T-cell (primary cell): ENCODE measurements around the gene HIPK2. TPM values are rescaled to one million over a fixed set of nuclear protein-coding genes. Genes with fewer than 3 reads are reported as not detected.

ENCODE experiments used
- ATAC-seq, 4 experiments: fragments of 200-7000 bp in 3 of 4; fragments of 150-1000 bp in 1 of 4; cut with Tn5 transposase; replicated peaks in 1 of 4; 1 replicate in 3 of 4; 2 replicates in 1 of 4; pipeline ENCODE4 v1.10.0; 2021; ENCODE audit warnings: moderate library complexity in 3 of 4, mild to moderate bottlenecking in 2 of 4, moderate number of reproducible peaks in 1 of 4
- CTCF ChIA-PET, 2 donors: fragments of 300-600 bp; sonication (Branson Sonifier 250); formaldehyde crosslinking; loops; one replicate each; lab custom pipeline; 2022; ENCODE audit warnings: antibody characterized with exemption in 2 of 2; lab: Charles Lee
- POLR2A ChIA-PET, 2 donors: fragments of 300-600 bp; sonication (Branson Sonifier 250); formaldehyde crosslinking; loops; one replicate each; lab custom pipeline; 2022; ENCODE audit warnings: antibody characterized with exemption in 2 of 2; lab: Charles Lee
- DNase-seq, 35 experiments: peaks; one replicate each; pipeline versions ENCODE4 v3.0.0 to v3.0.0-alpha.2; 2013 to 2023
- H3K27ac ChIP-seq: one replicate; pipeline ENCODE4 v1.5.1; 2013; ENCODE audit warnings: low read length
- H3K27me3 ChIP-seq, 2 experiments: replicated peaks in 1 of 2; 1 replicate in 1 of 2; 2 replicates in 1 of 2; pipeline versions ENCODE4 v1.6.1 to v1.7.0; 2013; ENCODE audit warnings: low read length in 1 of 2, mixed read lengths in 1 of 2; ENCODE audit not compliant: control insufficient read depth in 2 of 2, insufficient read depth in 2 of 2; ENCODE audit errors: extremely low read depth in 1 of 2
- H3K36me3 ChIP-seq, 2 donors: 1 replicate in 1 of 2; 2 replicates in 1 of 2; pipeline versions ENCODE4 v1.6.1 to v1.7.0; 2013; ENCODE audit warnings: low read length in 1 of 2; ENCODE audit not compliant: control insufficient read depth in 2 of 2, insufficient read depth in 1 of 2; ENCODE audit errors: extremely low read depth in 1 of 2
- H3K4me1 ChIP-seq, 2 experiments: 1 replicate in 1 of 2; 2 replicates in 1 of 2; pipeline versions ENCODE4 v1.6.1 to v1.7.0; 2013; ENCODE audit warnings: low read length in 2 of 2, mixed read lengths in 1 of 2; ENCODE audit not compliant: insufficient read depth in 2 of 2, control insufficient read depth in 1 of 2; ENCODE audit errors: extremely low read depth in 1 of 2
- H3K4me3 ChIP-seq, 2 donors: 1 replicate in 1 of 2; 2 replicates in 1 of 2; pipeline versions ENCODE4 v1.5.1 to v1.7.0; 2013; ENCODE audit warnings: mild to moderate bottlenecking in 2 of 2, low read length in 1 of 2, moderate library complexity in 1 of 2; ENCODE audit not compliant: control insufficient read depth in 1 of 2; ENCODE audit errors: extremely low read depth in 1 of 2
- H3K9me3 ChIP-seq: 2 replicates; pipeline ENCODE4 v1.7.0; 2013
- H3K27ac Mint-ChIP-seq, 2 donors: one replicate each; pipeline ENCODE4 v1.8.0; 2020 to 2021; ENCODE audit warnings: mild to moderate bottlenecking in 2 of 2, mixed read lengths in 2 of 2
- H3K27me3 Mint-ChIP-seq, 2 donors: one replicate each; pipeline ENCODE4 v1.8.0; 2021 to 2022; ENCODE audit warnings: mixed read lengths in 2 of 2
- H3K36me3 Mint-ChIP-seq: one replicate; pipeline ENCODE4 v1.8.0; 2021; ENCODE audit warnings: mixed read lengths
- H3K4me1 Mint-ChIP-seq, 3 donors: one replicate each; pipeline ENCODE4 v1.8.0; 2020 to 2022; ENCODE audit warnings: mixed read lengths in 3 of 3, mild to moderate bottlenecking in 1 of 3
- H3K4me3 Mint-ChIP-seq, 3 donors: one replicate each; pipeline ENCODE4 v1.8.0; 2020 to 2022; ENCODE audit warnings: mild to moderate bottlenecking in 3 of 3, mixed read lengths in 3 of 3, moderate library complexity in 3 of 3
- H3K9me3 Mint-ChIP-seq, 3 donors: one replicate each; pipeline ENCODE4 v1.8.0; 2020 to 2022; ENCODE audit warnings: mixed read lengths in 3 of 3
- WGBS: methylation state at CpG from one replicate; pipeline ENCODE4 v1.1.5; 2013; ENCODE audit warnings: missing lambda C conversion rate; ENCODE audit not compliant: insufficient coverage; 5-methylcytosine and 5-hydroxymethylcytosine counted together
- total RNA-seq, 35 experiments: library from RNA in 6 of 35; stranded (reverse) in 6 of 35; fragments of 120-200 nt in 1 of 35; gene quantifications; one replicate each; pipeline versions ENCODE4 v1.2.1 to v1.2.4 and lab custom pipeline; 2013 to 2026

Gene HIPK2
- total RNA-seq, 5 donors from 2014 or later (not counting 1 experiment from before 2014, with no cell fraction given) = 32.7 to 34.5 (median 33.5) TPM

- POLR2A ChIA-PET = interaction anchor here in 1 of 2 donors (0.6 kb wide), 1 partner anchor 68 kb away, joined by 8 read pairs; no protein-coding TSS in a partner anchor
- Histone ChIP-seq H3K9me3 (no peaks in the 10 kb centered on the region), H3K4me1 (peaks cover 34 to 40% of the 10 kb centered on the region in 2 experiments), H3K27ac (no peak overlapping the region), H3K36me3 (peaks cover 0 to 3% of the 10 kb centered on the region in 2 donors), H3K4me3 (no peak overlapping the region), H3K27me3 (no peaks in the 10 kb centered on the region)
- no peak overlapping the region for H3K27ac Mint-ChIP-seq
- DNase-seq (no peak), ATAC-seq (no peak)
- H3K9me3 Mint-ChIP-seq = no peaks in the 10 kb centered on the region
- no peaks in the 10 kb centered on the region for H3K27me3 Mint-ChIP-seq
- peaks cover 17% of the 10 kb centered on the region for H3K36me3 Mint-ChIP-seq
- H3K4me3 Mint-ChIP-seq = no peak overlapping the region
- 91% methylated on average over 5 of the region's 7 CpGs for WGBS
- CTCF ChIA-PET = no interaction called here
- peaks cover 74 to 80% (median 79%) of the 10 kb centered on the region in 3 donors for H3K4me1 Mint-ChIP-seq
Measured at GRCh38 chr7:139733751-139734150, 44.0 kb downstream of the HIPK2 start.

- Histone ChIP-seq H3K4me1 (peaks cover 24 to 29% of the 10 kb centered on the region in 2 experiments), H3K27me3 (no peaks in the 10 kb centered on the region), H3K36me3 (peaks cover 0 to 3% of the 10 kb centered on the region in 2 donors), H3K9me3 (no peaks in the 10 kb centered on the region), H3K27ac (no peak overlapping the region), H3K4me3 (no peak overlapping the region)
- no peaks in the 10 kb centered on the region for H3K9me3 Mint-ChIP-seq
- DNase-seq = no peak
- no CpG with 5 or more reads among the region's 2 CpGs for WGBS
- no peaks in the 10 kb centered on the region for H3K27me3 Mint-ChIP-seq
- H3K4me3 Mint-ChIP-seq = no peak overlapping the region
- no peak overlapping the region for H3K27ac Mint-ChIP-seq
- POLR2A ChIA-PET = interaction anchor here in 1 of 2 donors (0.6 kb wide), 1 partner anchor 57 kb away, joined by 3 read pairs; no protein-coding TSS in a partner anchor
- no peak for ATAC-seq
- peaks cover 70 to 74% (median 73%) of the 10 kb centered on the region in 3 donors for H3K4me1 Mint-ChIP-seq
- CTCF ChIA-PET = interaction anchor here in 1 of 2 donors (0.5 kb wide), 1 partner anchor 114 kb away, joined by 3 read pairs; no protein-coding TSS in a partner anchor
- H3K36me3 Mint-ChIP-seq = peaks cover 23% of the 10 kb centered on the region
Measured at GRCh38 chr7:139732471-139733167, 45.2 kb downstream of the HIPK2 start.

GRCh38 chr7:139731802-139732470 lies 45.9 kb downstream of the HIPK2 start:
- Mint-ChIP-seq H3K27me3 (no peaks in the 10 kb centered on the region), H3K4me3 (peak overlapping the region in 1 of 3 donors; percentile 75), H3K36me3 (peaks cover 23% of the 10 kb centered on the region), H3K9me3 (no peaks in the 10 kb centered on the region), H3K27ac (peak overlapping the region; percentile 20 to 53), H3K4me1 (peaks cover 70 to 74% (median 73%) of the 10 kb centered on the region in 3 donors)
- peak in 8 of 35 experiments; percentile 9 to 36 (median 21) for DNase-seq
- H3K27ac ChIP-seq = no peak overlapping the region
- H3K4me3 ChIP-seq = no peak overlapping the region
- ChIA-PET POLR2A (interaction anchor here in 1 of 2 donors (0.6 kb wide), 2 partner anchors 11 to 58 kb away, joined by 3 to 4 read pairs; no protein-coding TSS in a partner anchor), CTCF (interaction anchor here (0.5 to 0.6 kb wide), 2 partner anchors 113 to 909 kb away, joined by 3 read pairs; partner anchors contain the start of gene DENND2A (in 1 of the 2))
- H3K27me3 ChIP-seq = no peaks in the 10 kb centered on the region
- no peaks in the 10 kb centered on the region for H3K9me3 ChIP-seq
- ATAC-seq = no peak
- peaks cover 0 to 3% of the 10 kb centered on the region in 2 donors for H3K36me3 ChIP-seq
- H3K4me1 ChIP-seq = peaks cover 19 to 27% of the 10 kb centered on the region in 2 experiments
- 100% methylated on average over 1 of the region's 9 CpGs for WGBS

- Histone ChIP-seq H3K4me1 (peaks cover 14 to 31% of the 10 kb centered on the region in 2 experiments), H3K4me3 (no peak overlapping the region), H3K27me3 (no peaks in the 10 kb centered on the region), H3K36me3 (peaks cover 0 to 3% of the 10 kb centered on the region in 2 donors), H3K27ac (no peak overlapping the region), H3K9me3 (no peaks in the 10 kb centered on the region)
- Mint-ChIP-seq H3K4me1 (peaks cover 70 to 74% (median 73%) of the 10 kb centered on the region in 3 donors), H3K4me3 (peak overlapping the region in 1 of 3 donors; percentile 75), H3K27ac (peak overlapping the region; percentile 33 to 53), H3K27me3 (no peaks in the 10 kb centered on the region), H3K36me3 (peaks cover 23% of the 10 kb centered on the region), H3K9me3 (no peaks in the 10 kb centered on the region)
- ChIA-PET CTCF (interaction anchor here in 1 of 2 donors (0.6 kb wide), 1 partner anchor 910 kb away, joined by 3 read pairs; the partner anchor contains the start of gene DENND2A), POLR2A (interaction anchor here in 1 of 2 donors (0.6 kb wide), 1 partner anchor 12 kb away, joined by 4 read pairs; no protein-coding TSS in a partner anchor)
- 95% methylated on average over 4 of the region's 15 CpGs for WGBS
- DNase-seq (peak in 31 of 35 experiments; percentile 24 to 85 (median 53)), ATAC-seq (peak; percentile 61 to 98 (median 78))
Measured at GRCh38 chr7:139730746-139731612, 46.8 kb downstream of the HIPK2 start.

- Mint-ChIP-seq H3K27ac (no peak overlapping the region), H3K4me1 (peaks cover 70 to 75% (median 72%) of the 10 kb centered on the region in 3 donors), H3K27me3 (no peaks in the 10 kb centered on the region), H3K36me3 (peaks cover 17% of the 10 kb centered on the region), H3K9me3 (no peaks in the 10 kb centered on the region), H3K4me3 (no peak overlapping the region)
- H3K36me3 ChIP-seq = peaks cover 0 to 3% of the 10 kb centered on the region in 2 donors
- H3K4me3 ChIP-seq = no peak overlapping the region
- WGBS = 100% methylated on average over 1 of the region's 1 CpG
- H3K27me3 ChIP-seq = no peaks in the 10 kb centered on the region
- ChIA-PET CTCF (interaction anchor here in 1 of 2 donors (0.6 kb wide), 1 partner anchor 44 kb away, joined by 13 read pairs; no protein-coding TSS in a partner anchor), POLR2A (no interaction called here)
- no peak overlapping the region for H3K27ac ChIP-seq
- H3K4me1 ChIP-seq = peaks cover 14 to 26% of the 10 kb centered on the region in 2 experiments
- ATAC-seq (no peak), DNase-seq (no peak)
- no peaks in the 10 kb centered on the region for H3K9me3 ChIP-seq
Measured at GRCh38 chr7:139728203-139728602, 49.6 kb downstream of the HIPK2 start.
